Suppressor macrophage (primary cell): ENCODE measurements around the gene ZNF141.
"Not testable (repeated sequence)": the region's sequence is repeated elsewhere in the genome, so short reads cannot be mapped to it uniquely, and the experiment has no call there.

ENCODE experiments used
- DNase-seq, 4 experiments: peaks; one replicate each; pipeline ENCODE4 v3.0.0-alpha.2; 2020 to 2022

Gene ZNF141

GRCh38 chr4:385934-386707, 48.5 kb downstream of the ZNF141 start:
- no peak for DNase-seq

- DNase-seq, result no peak
Measured at GRCh38 chr4:386708-387105, 49.1 kb downstream of the ZNF141 start.

- no peak for DNase-seq
Measured at GRCh38 chr4:404006-404405, 66.4 kb downstream of the ZNF141 start.

GRCh38 chr4:408321-408720, 70.7 kb downstream of the ZNF141 start:
- DNase-seq, result not testable (repeated sequence)

- no peak for DNase-seq
Measured at GRCh38 chr4:422587-422986, 85.0 kb downstream of the ZNF141 start.
